Ovary (tissue), 9 donors: Measurements from ENCODE around the gene KLF1. TPM values are rescaled to one million over a fixed set of nuclear protein-coding genes. Genes with fewer than 3 reads are reported as not detected.

ENCODE experiments used
- DNase-seq, 5 donors: peaks; one replicate each; pipeline ENCODE4 v3.0.0-alpha.2; 2019 to 2020
- H3K27ac ChIP-seq, 2 donors: fragments of 200-600 bp; one replicate each; pipeline versions ENCODE4 v1.5.1 to v1.8.0; 2019 to 2022
- H3K27me3 ChIP-seq: fragments of 200-600 bp; one replicate; pipeline ENCODE4 v1.8.0; 2022
- H3K36me3 ChIP-seq: fragments of 200-600 bp; sonication (generic); one replicate; pipeline ENCODE4 v1.5.1; 2019
- H3K4me1 ChIP-seq: one replicate; pipeline ENCODE4 v1.8.1; 2013; ENCODE audit warnings: mild to moderate bottlenecking, moderate library complexity; ENCODE audit not compliant: insufficient read depth
- H3K4me3 ChIP-seq: fragments of 200-600 bp; sonication (generic); one replicate; pipeline ENCODE4 v1.5.1; 2017
- H3K9me3 ChIP-seq, 2 donors: fragments of 200-600 bp in 1 of 2; sonication (generic) in 1 of 2; one replicate each; pipeline versions ENCODE4 v1.5.1 to v1.8.1; 2013 to 2019; ENCODE audit warnings: mild to moderate bottlenecking in 1 of 2, moderate library complexity in 1 of 2
- CTCF ChIP-seq, 3 donors: fragments of 450-650 bp in 2 of 3; fragments of 200-600 bp in 1 of 3; IDR thresholded peaks; one replicate each; pipeline versions ENCODE4 v1.5.1 to v1.8.0; 2016 to 2022; ENCODE audit warnings: antibody characterized with exemption in 3 of 3, mild to moderate bottlenecking in 1 of 3
- EP300 ChIP-seq: sonication (generic); formaldehyde crosslinking; IDR thresholded peaks from one replicate; pipeline ENCODE4 v1.6.1; 2017; ENCODE audit warnings: antibody characterized with exemption
- POLR2A ChIP-seq: fragments of 450-650 bp; IDR thresholded peaks from one replicate; pipeline ENCODE4 v1.6.1; 2017; ENCODE audit warnings: antibody characterized with exemption, mild to moderate bottlenecking, moderate library complexity
- WGBS, 3 donors: extraction: QIAGEN DNeasy Blood & Tissue Kit in 1 of 3; methylation state at CpG; one replicate each; pipeline versions ENCODE4 v1.1.5 to v1.1.7; 2013 to 2017; 5-methylcytosine and 5-hydroxymethylcytosine counted together
- intact Hi-C, 4 donors: fragments of 100-400 bp; cut with DNase I; formaldehyde crosslinking; loops; one replicate each; pipeline versions ENCODE4 v1.11.0 to v1.15.1; 2022 to 2023
- polyA plus RNA-seq, 2 donors: library from polyadenylated mRNA; stranded (reverse); fragments of 200-250 nt in 1 of 2; fragments of 350-450 nt in 1 of 2; fragmentation: Illumina TruSeq in 1 of 2; extraction: RNeasy Lipid Tissue Mini Kit (QIAGEN cat#74804) in 1 of 2; gene quantifications; one replicate each; pipeline ENCODE4 v1.2.3, GENCODE V29; 2013 to 2014
- total RNA-seq, 7 donors: library from RNA; depleted of rRNA in 2 of 7; stranded (reverse); fragments of >200 nt in 2 of 7; fragmentation: NEBNext Ultra II Directional in 3 of 7; extraction: Animal tissue kit (Norgen Biotek cat#: 25700) in 3 of 7; gene quantifications; one replicate each; pipeline versions ENCODE4 v1.1.0 to v1.2.4, GENCODE V29; 2016 to 2023
- donor health status: DM: no; HTN: no; CAD: no; lungs with moderate emphysema.
- donor health status: DM: no; HTN: no; CAD: no.
- donor health status: Bipolar disorder and iron deficiency.
- donor health status: DM: yes; HTN: yes; CAD: no.
- donor health status: DM: no; HTN: no; CAD: no.
- donor health status: DM: yes; HTN: yes; CAD: no.

Gene KLF1
- total and polyA plus RNA-seq, 9 donors: 0.13 TPM; not detected in 8

- peak overlapping the region in 1 of 2 donors; percentile 52 for H3K27ac ChIP-seq
- H3K36me3 ChIP-seq: no peaks in the 10 kb centered on the region
- peaks cover 8% of the 10 kb centered on the region for H3K4me1 ChIP-seq
- TF ChIP-seq CTCF (IDR thresholded peaks at IDR 0.05) (no peak), POLR2A (no peak), EP300 (no peak)
- H3K4me3 ChIP-seq: peak overlapping the region; percentile 93
- no peaks in the 10 kb centered on the region for H3K9me3 ChIP-seq
- intact Hi-C loops: no loop called here
- H3K27me3 ChIP-seq: no peaks in the 10 kb centered on the region
- peak in 1 of 5 donors; percentile 42 for DNase-seq
- 23 to 27% (median 27%) methylated on average over 16 of the region's 16 CpGs for WGBS, 3 donors
Observed at GRCh38 chr19:12932392-12933286, 45.6 kb upstream of the KLF1 start.

- no peaks in the 10 kb centered on the region for H3K9me3 ChIP-seq
- no peak for DNase-seq
- intact Hi-C loops: no loop called here
- no peak overlapping the region for H3K4me3 ChIP-seq
- 85 to 91% (median 90%) methylated on average over 19 of the region's 19 CpGs for WGBS, 3 donors
- H3K36me3 ChIP-seq: no peaks in the 10 kb centered on the region
- H3K4me1 ChIP-seq: peaks cover 5% of the 10 kb centered on the region
- no peaks in the 10 kb centered on the region for H3K27me3 ChIP-seq
- H3K27ac ChIP-seq: no peak overlapping the region
- no peak for TF ChIP-seq POLR2A
- no peak for TF ChIP-seq CTCF (IDR thresholded peaks at IDR 0.05)
- TF ChIP-seq EP300: no peak
Observed at GRCh38 chr19:12930002-12930645, 43.1 kb upstream of the KLF1 start.

GRCh38 chr19:12924621-12925310, 37.8 kb upstream of the KLF1 start:
- no peaks in the 10 kb centered on the region for H3K9me3 ChIP-seq
- H3K4me1 ChIP-seq: no peaks in the 10 kb centered on the region
- no peaks in the 10 kb centered on the region for H3K27me3 ChIP-seq
- intact Hi-C loops: no loop called here
- H3K4me3 ChIP-seq: no peak overlapping the region
- no peak overlapping the region for H3K27ac ChIP-seq
- TF ChIP-seq POLR2A: no peak
- no peak for TF ChIP-seq CTCF (IDR thresholded peaks at IDR 0.05)
- TF ChIP-seq EP300: no peak
- WGBS, 3 donors: 94 to 95% (median 94%) methylated on average over 29 of the region's 29 CpGs
- DNase-seq: no peak
- H3K36me3 ChIP-seq: no peaks in the 10 kb centered on the region

GRCh38 chr19:12922959-12923358, 36.0 kb upstream of the KLF1 start:
- intact Hi-C loops: no loop called here
- peaks cover 2% of the 10 kb centered on the region for H3K4me1 ChIP-seq
- 96 to 98% (median 97%) methylated on average over 4 of the region's 4 CpGs for WGBS, 3 donors
- H3K27me3 ChIP-seq: no peaks in the 10 kb centered on the region
- H3K4me3 ChIP-seq: no peak overlapping the region
- no peak for DNase-seq
- H3K9me3 ChIP-seq: no peaks in the 10 kb centered on the region
- H3K36me3 ChIP-seq: no peaks in the 10 kb centered on the region
- TF ChIP-seq POLR2A (no peak), EP300 (no peak), CTCF (IDR thresholded peaks at IDR 0.05) (no peak)
- no peak overlapping the region for H3K27ac ChIP-seq
